OCI-LY3 (cell line): ENCODE results near the gene S1PR2.

Source experiments
- CTCF ChIP-seq: fragments of 200-600, 300-600 bp; sonication (generic); IDR thresholded peaks from 2 replicates; pipeline ENCODE4 v1.5.1; 2014; ENCODE audit warnings: antibody characterized with exemption, low read length, low read depth
- EZH2phosphoT487 ChIP-seq: fragments of 200-600 bp; shearing (Covaris generic); IDR thresholded peaks from 2 replicates; pipeline ENCODE4 v1.6.1; 2018; ENCODE audit warnings: antibody characterized with exemption, mixed run types, low read depth

DNA sequence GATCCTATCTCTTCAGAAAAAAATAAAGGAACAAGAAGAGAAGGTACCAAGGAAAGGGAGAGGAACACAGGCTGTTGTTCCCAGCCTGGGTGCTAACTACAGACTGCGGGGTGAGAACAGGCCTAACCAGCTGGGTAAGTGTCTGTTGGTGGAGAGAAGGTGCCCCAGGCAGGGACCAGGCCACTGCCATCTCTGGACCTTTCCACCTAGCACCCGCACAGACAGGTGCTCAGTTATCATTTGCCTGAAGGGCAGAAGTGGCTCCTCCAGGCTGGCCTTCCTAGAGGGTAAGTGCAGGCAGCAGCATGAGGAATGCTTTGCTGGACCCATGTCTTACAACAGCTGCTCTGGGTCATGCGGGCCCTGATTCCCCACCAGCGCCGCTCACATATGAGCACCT, 46.5 kb downstream of the S1PR2 start:
- TF ChIP-seq CTCF (no peak), EZH2phosphoT487 (no peak)
